Measurements from ENCODE around the gene SPHKAP.

- TF ChIP-seq EGR1 (IDR thresholded peaks at IDR 0.05) = no peak
- TF ChIP-seq USF1 (IDR thresholded peaks at IDR 0.05) = no peak
- TF ChIP-seq CEBPB (IDR thresholded peaks at IDR 0.05) = no peak
- TF ChIP-seq MAX (IDR thresholded peaks at IDR 0.05) = no peak
- TF ChIP-seq CREB1 (IDR thresholded peaks at IDR 0.05; ENCODE audit: low read depth) = no peak
- no peak for TF ChIP-seq YY1 (IDR thresholded peaks at IDR 0.05; ENCODE audit: low read depth)
- TF ChIP-seq EP300 (IDR thresholded peaks at IDR 0.05; ENCODE audit: borderline replicate concordance) = no peak
- TF ChIP-seq REST (IDR thresholded peaks at IDR 0.05; ENCODE audit: low read depth) = no peak
- no peak for TF ChIP-seq FOXM1 (IDR thresholded peaks at IDR 0.05; ENCODE audit: borderline replicate concordance, low read depth)
- no peak for TF ChIP-seq RAD21 (IDR thresholded peaks at IDR 0.05; ENCODE audit: low read depth)
Observed at GRCh38 chr2:228167290-228167689, 14.2 kb downstream of the SPHKAP start.
